Heart left ventricle (tissue), 16 donors: ENCODE measurements around the gene DEAF1. TPM values are rescaled to one million over a fixed set of nuclear protein-coding genes. Genes with fewer than 3 reads are reported as not detected.
"Not testable (repeated sequence)": the region's sequence is repeated elsewhere in the genome, so short reads cannot be mapped to it uniquely, and the experiment has no call there.

Experiments used
- ATAC-seq, 4 donors: fragments of 200-7000 bp; cut with Tn5 transposase; one replicate each; pipeline ENCODE4 v1.9.1; 2020 to 2022; ENCODE audit warnings: moderate library complexity in 4 of 4, mild to moderate bottlenecking in 3 of 4, moderate number of reproducible peaks in 1 of 4
- DNase-seq, 5 donors: peaks; one replicate each; pipeline ENCODE4 v3.0.0-alpha.2; 2020
- H3K27ac ChIP-seq, 12 donors: fragments of 200-600 bp; sonication (generic) in 4 of 12; one replicate each; pipeline versions ENCODE4 v1.5.0 to v1.8.0; 2016 to 2022; ENCODE audit warnings: mild to moderate bottlenecking in 2 of 12
- H3K27me3 ChIP-seq, 9 donors: fragments of 200-600 bp; sonication (generic) in 2 of 9; one replicate each; pipeline versions ENCODE4 v1.5.1 to v1.8.0; 2016 to 2022; ENCODE audit warnings: mild to moderate bottlenecking in 3 of 9
- H3K36me3 ChIP-seq, 9 donors: fragments of 200-600 bp; sonication (generic) in 2 of 9; one replicate each; pipeline versions ENCODE4 v1.5.0 to v1.8.0; 2018 to 2022; ENCODE audit warnings: mild to moderate bottlenecking in 2 of 9
- H3K4me1 ChIP-seq, 12 donors: fragments of 200-600 bp; sonication (generic) in 4 of 12; one replicate each; pipeline versions ENCODE4 v1.5.0 to v1.8.0; 2016 to 2022; ENCODE audit warnings: mild to moderate bottlenecking in 3 of 12
- H3K4me3 ChIP-seq, 12 donors: fragments of 200-600 bp; sonication (generic) in 4 of 12; one replicate each; pipeline versions ENCODE4 v1.5.0 to v1.8.0; 2017 to 2022; ENCODE audit warnings: mild to moderate bottlenecking in 9 of 12, moderate library complexity in 4 of 12
- H3K9me3 ChIP-seq, 12 donors: fragments of 200-600 bp; sonication (generic) in 4 of 12; one replicate each; pipeline versions ENCODE4 v1.5.0 to v1.8.0; 2016 to 2022; ENCODE audit warnings: mild to moderate bottlenecking in 1 of 12
- CTCF ChIP-seq, 12 donors: fragments of 200-600 bp; sonication (generic) in 4 of 12; IDR thresholded peaks; one replicate each; pipeline versions ENCODE4 v1.5.0 to v1.8.0; 2018 to 2022; ENCODE audit warnings: antibody characterized with exemption in 12 of 12, mild to moderate bottlenecking in 5 of 12
- POLR2A ChIP-seq, 2 donors: fragments of 450-650 bp; IDR thresholded peaks; one replicate each; pipeline ENCODE4 v1.6.1; 2017; ENCODE audit warnings: antibody characterized with exemption in 2 of 2, mild to moderate bottlenecking in 2 of 2, moderate library complexity in 2 of 2
- WGBS, 4 donors: extraction: QIAGEN DNeasy Blood & Tissue Kit in 2 of 4; methylation state at CpG; one replicate each; pipeline versions ENCODE4 v1.1.5 to v1.1.7; 2013 to 2018; 5-methylcytosine and 5-hydroxymethylcytosine counted together
- intact Hi-C, 10 donors: fragments of 100-400 bp; cut with DNase I; formaldehyde crosslinking; loops; one replicate each; pipeline versions ENCODE4 v1.11.1 to v1.14.2; 2022
- long read RNA-seq, 3 donors: library from polyadenylated mRNA; unstranded; transcript quantifications; one replicate each; pipeline ENCODE4 v2.0.0, GENCODE V29; 2020 to 2021
- polyA plus RNA-seq, 2 donors: library from polyadenylated mRNA; stranded (reverse); fragments of 200-250 nt; gene quantifications; one replicate each; pipeline ENCODE4 v1.2.3, GENCODE V29; 2013
- total RNA-seq, 9 donors: library from RNA; depleted of rRNA in 2 of 9; stranded (reverse); fragments of >200 nt in 2 of 9; fragmentation: NEBNext Ultra II Directional in 3 of 9; extraction: Animal tissue kit (Norgen Biotek cat#: 25700) in 3 of 9; gene quantifications; one replicate each; pipeline versions ENCODE4 v1.1.0 to v1.2.4, GENCODE V29; 2016 to 2023
- donor health status: ischemic (EF 13 %, LVEDD 7.1; RV severe dilation, severe dysfunction).
- donor health status: healthy with polysubstance abuse.
- donor health status: DM: no; HTN: yes; CAD: no.
- donor health status: DM: no; HTN: no; CAD: no.
- donor health status: ischemic (EF 25% LVEDD 6.9; RV normal size, moderate dysfunction).
- donor health status: ischemic (EF 25% LVEDD 5.7; RV mildly dilated, moderate dysfunction).
- donor health status: healthy.
- donor health status: DM: yes; HTN: yes; CAD: no.
- donor health status: ischemic (EF 35%, LVEDD 5.7; RV mildly dilated, moderate dysfunction).
- donor health status: nonischemic (EF 11% LVEDD 7.7; RV severe dilation, severe dysfunction).
- donor health status: DM: yes; HTN: yes; CAD: no.
- donor health status: PGD.
- donor health status: ischemic (EF 29% LVEDD 5.4; RV normal size, mild dysfunction).
- donor health status: nonischemic (EF 23%, LVEDD 6.1; RV moderate dilation, normal function).

DEAF1 gene
- total RNA-seq (10 to 100 TPM; 11.8 to 25.6 (median 15.1) TPM), polyA plus RNA-seq (10 to 100 TPM; 14.3 to 17.8 TPM)
- long read RNA-seq, donor 1, transcript DEAF1-201 (12 exons, 2,500 nt), result major isoform, 23 of 50 reads
- long read RNA-seq, donor 1, partial matches to known transcripts, result 6 of 50 reads
- long read RNA-seq, donor 1, other reads (novel, unspliced or antisense), result 21 of 50 reads
- long read RNA-seq, donor 2, partial matches to known transcripts, result 6 of 15 reads
- long read RNA-seq, donor 2, other reads (novel, unspliced or antisense), result 8 of 15 reads
- long read RNA-seq, donor 3, transcript DEAF1-201 (12 exons, 2,500 nt), result major isoform, 27 of 49 reads
- long read RNA-seq, donor 3, partial matches to known transcripts, result 8 of 49 reads
- long read RNA-seq, donor 3, other reads (novel, unspliced or antisense), result 14 of 49 reads

- 3 to 13% (median 7%) methylated on average over 27 to 103 of the region's 103 CpGs for WGBS, 4 donors
- ATAC-seq (peak; percentile 88 to 94 (median 91)), DNase-seq (peak; percentile 99 to 100 (median 99))
- peaks cover 8 to 45% (median 32%) of the 10 kb centered on the region in 12 donors for H3K4me1 ChIP-seq
- no peak for TF ChIP-seq CTCF (IDR thresholded peaks at IDR 0.05)
- no peak for TF ChIP-seq POLR2A (IDR thresholded peaks at IDR 0.05)
- H3K4me3 ChIP-seq, result peak within 1 kb of the TSS; percentile 61 to 99 (median 94)
- peaks cover 0 to 21% (median 4%) of the 10 kb centered on the region in 9 donors for H3K36me3 ChIP-seq
- H3K27ac ChIP-seq, result peak within 1 kb of the TSS; percentile 98 to 100 (median 100)
- H3K9me3 ChIP-seq, result no peaks in the 10 kb centered on the region
- intact Hi-C loops, result loop anchor here in 2 of 10 donors (5.0 kb wide), 2 partner anchors 82 to 127 kb away; no protein-coding TSS in a partner anchor
- no peaks in the 10 kb centered on the region for H3K27me3 ChIP-seq
Measured at GRCh38 chr11:694563-695287, at the start of gene DEAF1. DEAF1 (minus strand) TSS chr11:695222; CDS start chr11:695047, 175 bp downstream.

- Histone ChIP-seq H3K9me3 (no peaks in the 10 kb centered on the region), H3K4me1 (peaks cover 0 to 15% (median 5%) of the 10 kb centered on the region in 12 donors), H3K27me3 (no peaks in the 10 kb centered on the region), H3K27ac (no peak overlapping the region), H3K36me3 (no peaks in the 10 kb centered on the region), H3K4me3 (no peak overlapping the region)
- DNase-seq (no peak), ATAC-seq (no peak)
- intact Hi-C loops, result no loop called here
- no peak for TF ChIP-seq CTCF (IDR thresholded peaks at IDR 0.05)
- TF ChIP-seq POLR2A (IDR thresholded peaks at IDR 0.05), result no peak
- 95 to 99% (median 97%) methylated on average over 4 of the region's 4 CpGs for WGBS, 4 donors
Measured at GRCh38 chr11:742571-743201, 47.7 kb upstream of the DEAF1 start.

GRCh38 chr11:742156-742546 is 47.1 kb upstream of the DEAF1 start:
- ATAC-seq (no peak), DNase-seq (no peak)
- no peak overlapping the region for H3K4me3 ChIP-seq
- H3K36me3 ChIP-seq, result no peaks in the 10 kb centered on the region
- no peaks in the 10 kb centered on the region for H3K9me3 ChIP-seq
- peaks cover 0 to 16% (median 5%) of the 10 kb centered on the region in 12 donors for H3K4me1 ChIP-seq
- intact Hi-C loops, result no loop called here
- no peaks in the 10 kb centered on the region for H3K27me3 ChIP-seq
- no peak overlapping the region for H3K27ac ChIP-seq
- TF ChIP-seq CTCF (IDR thresholded peaks at IDR 0.05) (no peak), POLR2A (IDR thresholded peaks at IDR 0.05) (no peak)
- WGBS, 4 donors, result 82 to 94% (median 87%) methylated on average over 3 of the region's 3 CpGs

- not testable (repeated sequence) for H3K27me3 ChIP-seq, H3K27ac ChIP-seq, H3K36me3 ChIP-seq, H3K4me3 ChIP-seq, H3K9me3 ChIP-seq, DNase-seq, H3K4me1 ChIP-seq
- intact Hi-C loops, result loop anchor here in 1 of 10 donors (10.0 kb wide), 1 partner anchor 57 kb away; the partner anchor contains the start of genes CEND1 and SLC25A22
- ATAC-seq, result peak in 2 of 4 donors; percentile 41
- WGBS, 4 donors, result 37 to 54% (median 47%) methylated on average over 10 of the region's 10 CpGs
Measured at GRCh38 chr11:737899-738298, 42.9 kb upstream of the DEAF1 start.
